Measurements from ENCODE around the gene PES1. TPM values are rescaled to one million over a fixed set of nuclear protein-coding genes. Genes with fewer than 3 reads are reported as not detected.
A peak's percentile ranks its signal among the peaks of the same experiment; 100 is the strongest.

PES1 gene
- total and polyA plus RNA-seq, 2 of the 13 experiments (the other 11 are each of a cell fraction or from before 2014, with no cell fraction given), result 65.1 to 94.7 TPM

GRCh38 chr22:30591191-30591587, 521 bp downstream of the PES1 start (continued):
- TF ChIP-seq MLXIP (CRISPR knock-in tag; IDR thresholded peaks at IDR 0.05; ENCODE audit: borderline replicate concordance) (no peak), ARID2 (CRISPR knock-in tag; IDR thresholded peaks at IDR 0.05; ENCODE audit: borderline replicate concordance) (no peak), ZNF224 (CRISPR knock-in tag; IDR thresholded peaks at IDR 0.05) (no peak), ZNF34 (CRISPR knock-in tag; IDR thresholded peaks at IDR 0.05; ENCODE audit: borderline replicate concordance) (0 out of 2 replicates have a peak, but pooled peaks have one; percentile 22), ZNF367 (CRISPR knock-in tag; IDR thresholded peaks at IDR 0.05; ENCODE audit: borderline replicate concordance) (no peak), HNRNPK (IDR thresholded peaks at IDR 0.05; ENCODE audit: low read depth, low read length, poor library complexity, severe bottlenecking) (no peak), ZGPAT (CRISPR knock-in tag; IDR thresholded peaks at IDR 0.05) (no peak), ZFP82 (CRISPR knock-in tag; IDR thresholded peaks at IDR 0.05; ENCODE audit: borderline replicate concordance) (no peak), AHDC1 (CRISPR knock-in tag; IDR thresholded peaks at IDR 0.05; ENCODE audit: borderline replicate concordance) (no peak)

Measured in HepG2 (cell line).